Omental fat pad (tissue), 4 donors: ENCODE data around the gene PHLDA2. TPM values are rescaled to one million over a fixed set of nuclear protein-coding genes. Genes with fewer than 3 reads are reported as not detected.

Experiments
- ATAC-seq: fragments of 150-250 bp; one replicate; pipeline ENCODE4 v1.9.1; 2016; ENCODE audit warnings: mild to moderate bottlenecking, moderate library complexity; ENCODE audit not compliant: low FRiP score
- DNase-seq: peaks from one replicate; pipeline ENCODE4 v3.0.0-alpha.2; 2019; ENCODE audit warnings: low spot score
- total RNA-seq, 4 donors: library from RNA; depleted of rRNA; stranded (reverse); fragments of >200 nt; gene quantifications; one replicate each; pipeline ENCODE4 v1.1.0, GENCODE V29; 2016
- TF ChIP-seq, protein P1 (sequence below), 3 donors: fragments of 450-650 bp; IDR thresholded peaks; one replicate each; pipeline ENCODE4 v1.5.1; 2016 to 2017; ENCODE audit warnings: antibody characterized with exemption in 3 of 3, mild to moderate bottlenecking in 3 of 3, moderate library complexity in 2 of 3

The PHLDA2 gene, protein sequence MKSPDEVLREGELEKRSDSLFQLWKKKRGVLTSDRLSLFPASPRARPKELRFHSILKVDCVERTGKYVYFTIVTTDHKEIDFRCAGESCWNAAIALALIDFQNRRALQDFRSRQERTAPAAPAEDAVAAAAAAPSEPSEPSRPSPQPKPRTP
- total RNA-seq: 10 to 100 TPM in 1 of 4 donors, 1 to 10 TPM in 2, not detected in 1; 3.8 to 10.2 (median 7.1) TPM

DNA sequence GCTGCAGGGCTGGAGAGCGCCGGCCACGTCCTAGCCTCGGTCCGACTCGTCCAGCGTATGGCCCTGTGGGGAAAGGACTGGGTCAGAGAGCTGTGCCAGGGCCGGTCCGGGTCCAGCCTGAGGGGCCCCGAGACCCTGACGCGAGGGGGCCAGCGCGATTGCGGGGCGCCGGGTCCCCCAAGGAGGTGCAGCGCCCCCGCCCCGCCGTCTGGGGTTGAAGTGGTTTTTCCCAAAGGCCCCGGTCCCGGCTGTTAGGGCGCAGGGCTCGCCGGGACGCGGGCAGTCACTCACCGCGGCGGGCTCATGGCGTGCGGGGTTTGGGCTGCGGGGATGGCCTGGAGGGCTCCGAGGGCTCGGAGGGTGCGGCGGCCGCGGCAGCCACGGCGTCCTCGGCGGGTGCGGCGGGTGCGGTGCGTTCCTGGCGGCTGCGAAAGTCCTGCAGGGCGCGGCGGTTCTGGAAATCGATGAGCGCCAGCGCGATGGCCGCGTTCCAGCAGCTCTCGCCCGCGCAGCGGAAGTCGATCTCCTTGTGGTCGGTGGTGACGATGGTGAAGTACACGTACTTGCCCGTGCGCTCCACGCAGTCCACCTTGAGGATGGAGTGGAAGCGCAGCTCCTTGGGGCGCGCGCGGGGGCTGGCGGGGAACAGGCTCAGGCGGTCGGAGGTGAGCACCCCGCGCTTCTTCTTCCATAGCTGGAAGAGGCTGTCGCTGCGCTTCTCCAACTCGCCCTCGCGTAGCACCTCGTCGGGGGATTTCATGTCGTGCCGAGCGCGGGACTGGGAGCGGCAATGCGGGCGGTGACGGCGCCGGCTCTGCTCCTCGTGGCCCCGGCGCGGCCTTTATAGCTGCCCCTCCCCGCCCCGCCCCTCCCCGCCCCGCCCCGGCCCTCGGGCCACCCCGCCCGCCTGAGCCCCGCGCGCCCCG, at the start of gene PHLDA2:
Gene PHLDA2, minus strand, starts transcription at position 816 of the 926 bp plus-strand sequence. Its CDS starts 56 bp downstream, at position 760.
- TF ChIP-seq, protein P1, sequence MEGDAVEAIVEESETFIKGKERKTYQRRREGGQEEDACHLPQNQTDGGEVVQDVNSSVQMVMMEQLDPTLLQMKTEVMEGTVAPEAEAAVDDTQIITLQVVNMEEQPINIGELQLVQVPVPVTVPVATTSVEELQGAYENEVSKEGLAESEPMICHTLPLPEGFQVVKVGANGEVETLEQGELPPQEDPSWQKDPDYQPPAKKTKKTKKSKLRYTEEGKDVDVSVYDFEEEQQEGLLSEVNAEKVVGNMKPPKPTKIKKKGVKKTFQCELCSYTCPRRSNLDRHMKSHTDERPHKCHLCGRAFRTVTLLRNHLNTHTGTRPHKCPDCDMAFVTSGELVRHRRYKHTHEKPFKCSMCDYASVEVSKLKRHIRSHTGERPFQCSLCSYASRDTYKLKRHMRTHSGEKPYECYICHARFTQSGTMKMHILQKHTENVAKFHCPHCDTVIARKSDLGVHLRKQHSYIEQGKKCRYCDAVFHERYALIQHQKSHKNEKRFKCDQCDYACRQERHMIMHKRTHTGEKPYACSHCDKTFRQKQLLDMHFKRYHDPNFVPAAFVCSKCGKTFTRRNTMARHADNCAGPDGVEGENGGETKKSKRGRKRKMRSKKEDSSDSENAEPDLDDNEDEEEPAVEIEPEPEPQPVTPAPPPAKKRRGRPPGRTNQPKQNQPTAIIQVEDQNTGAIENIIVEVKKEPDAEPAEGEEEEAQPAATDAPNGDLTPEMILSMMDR (IDR thresholded peaks at IDR 0.05): no peak
- peak; percentile 17 for ATAC-seq
- no peak for DNase-seq

DNA sequence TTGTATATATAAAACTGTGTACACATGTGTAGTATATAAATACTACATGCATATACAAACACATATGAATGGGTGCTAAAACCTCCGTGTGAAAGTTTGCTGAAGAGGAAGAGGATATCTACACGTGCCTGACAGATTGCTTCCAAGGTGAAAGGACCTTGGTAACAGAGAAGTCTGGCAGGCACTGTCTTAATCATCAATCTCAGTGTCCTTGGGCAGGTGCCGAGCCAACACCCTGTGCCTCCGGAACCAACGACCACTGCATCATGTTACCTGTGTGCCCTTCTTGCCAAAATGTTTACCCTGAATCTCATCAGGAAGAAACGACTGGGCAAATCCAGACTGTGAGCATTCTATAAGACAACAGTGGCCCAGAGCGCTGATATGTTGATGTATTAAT, 47.9 kb upstream of the PHLDA2 start:
- TF ChIP-seq, protein P1 (IDR thresholded peaks at IDR 0.05): no peak
- no peak for DNase-seq
- ATAC-seq: no peak

DNA sequence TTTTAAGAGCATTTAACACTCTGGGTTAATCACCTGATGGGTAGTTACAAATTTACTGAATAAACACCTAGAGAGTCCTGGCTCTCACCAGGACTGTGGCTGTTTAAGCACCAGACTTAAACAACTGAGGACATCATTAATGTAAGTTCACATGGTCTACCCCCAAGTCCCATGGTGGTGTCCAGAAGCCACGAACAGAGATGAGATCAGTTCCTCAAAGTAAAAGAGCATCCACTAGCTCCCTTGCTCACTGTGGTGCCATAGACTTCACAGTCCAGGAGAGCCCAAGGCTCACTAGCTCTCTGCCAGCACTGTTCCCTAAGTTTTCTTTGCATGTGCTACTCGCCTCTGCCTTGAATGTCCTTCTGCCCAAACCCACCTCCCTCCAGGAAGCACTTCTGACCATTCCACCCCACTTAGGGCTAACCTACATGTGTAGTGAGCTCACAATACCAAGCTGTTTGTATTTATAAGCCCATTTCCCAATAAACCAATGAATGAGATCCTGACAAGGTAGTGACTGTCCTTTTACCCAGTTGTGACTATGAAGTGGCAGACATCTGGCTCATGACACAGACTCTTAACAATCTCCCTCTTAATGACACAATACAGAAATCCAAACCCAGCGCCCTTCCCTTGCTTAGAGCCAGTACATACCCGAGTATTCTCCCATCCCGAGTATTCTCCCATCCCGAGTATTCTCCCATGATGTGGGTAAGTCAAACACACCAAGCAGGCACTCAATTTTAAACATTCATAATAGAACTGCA, 47.3 kb upstream of the PHLDA2 start:
- no peak for ATAC-seq
- TF ChIP-seq, protein P1 (IDR thresholded peaks at IDR 0.05): no peak
- no peak for DNase-seq

- DNase-seq: no peak
- TF ChIP-seq, protein P1 (IDR thresholded peaks at IDR 0.05): no peak
- ATAC-seq: no peak
Measured at GRCh38 chr11:2975594-2975993, 46.4 kb upstream of the PHLDA2 start.

- DNase-seq (no peak), ATAC-seq (no peak)
- TF ChIP-seq, protein P1 (IDR thresholded peaks at IDR 0.05): no peak
Measured at GRCh38 chr11:2974272-2974671, 45.1 kb upstream of the PHLDA2 start.

DNA sequence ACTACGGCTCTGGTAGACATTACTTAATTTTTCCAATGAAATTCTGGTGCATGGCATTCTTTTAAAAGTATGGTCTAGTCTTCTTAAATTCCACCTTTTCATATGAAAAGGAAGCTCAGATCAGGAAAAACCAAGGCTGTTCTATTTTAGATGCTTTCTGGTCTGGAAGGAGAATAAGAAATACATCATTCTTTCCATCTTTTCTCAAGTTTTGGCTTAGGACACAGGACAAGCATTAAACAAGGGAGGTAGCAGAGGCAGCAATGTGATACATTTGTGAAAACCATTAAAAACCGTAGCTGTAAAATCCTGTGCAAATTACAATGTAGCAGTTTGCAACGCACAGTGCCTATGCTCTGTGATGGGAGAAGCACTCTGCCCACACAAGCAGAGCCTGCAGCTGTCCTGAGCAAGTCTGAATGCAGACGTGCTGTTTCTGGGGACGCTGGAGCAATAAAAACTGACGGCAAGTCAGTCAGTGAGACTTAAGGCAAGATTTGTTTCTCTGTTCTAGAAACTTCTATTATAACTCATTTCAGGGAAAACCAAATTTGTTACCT, 39.2 kb upstream of the PHLDA2 start:
- ATAC-seq: no peak
- DNase-seq: no peak
- TF ChIP-seq, protein P1 (IDR thresholded peaks at IDR 0.05): no peak
